Endothelial cell of umbilical vein (primary cell): ENCODE data around the gene PKP3.

Experiments used
- CTCF ChIP-seq, 2 donors: IDR thresholded peaks; 1 replicate in 1 of 2; 2 replicates in 1 of 2; pipeline ENCODE4 v1.5.1; 2011; ENCODE audit warnings: low read length in 2 of 2, mild to moderate bottlenecking in 2 of 2, moderate library complexity in 2 of 2, control low read depth in 1 of 2, inconsistent platforms in 1 of 2, low read depth in 1 of 2; ENCODE audit not compliant: insufficient read depth in 1 of 2; ENCODE audit errors: extremely low read depth in 1 of 2
- EZH2 ChIP-seq: IDR thresholded peaks from 2 replicates; pipeline ENCODE4 v1.6.1; 2012; ENCODE audit warnings: borderline replicate concordance, low read depth, mild to moderate bottlenecking, moderate library complexity, low read length, inconsistent platforms; ENCODE audit not compliant: severe bottlenecking
- POLR2A ChIP-seq: IDR thresholded peaks from 2 replicates; pipeline ENCODE4 v1.6.1; 2012; ENCODE audit warnings: low read depth, mild to moderate bottlenecking, control low read depth, low read length
- TF ChIP-seq, protein P1 (sequence below): IDR thresholded peaks from 2 replicates; pipeline ENCODE4 v1.6.1; 2011; ENCODE audit not compliant: insufficient read depth, insufficient read length

DNA sequence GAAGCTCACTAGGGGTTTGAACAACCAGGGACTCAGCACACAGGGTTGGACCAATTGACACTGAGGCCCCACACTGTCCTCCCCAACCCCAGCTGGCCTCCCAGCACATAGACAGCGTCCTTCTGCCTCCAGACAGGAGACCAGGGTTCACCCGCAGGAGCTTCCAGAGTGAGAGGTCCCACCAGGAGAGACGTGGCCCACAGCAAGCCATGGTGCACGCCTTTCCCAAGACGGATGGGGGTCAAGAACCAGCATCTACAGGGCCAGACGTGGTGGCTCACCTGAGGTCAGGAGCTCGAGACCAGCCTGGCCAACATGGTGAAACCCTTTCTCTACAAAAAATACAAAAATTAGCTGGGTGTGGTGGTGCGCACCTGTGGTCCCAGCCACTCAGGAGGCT lies 32.8 kb downstream of the PKP3 start:
- TF ChIP-seq CTCF (IDR thresholded peaks at IDR 0.05; ENCODE audit: extremely low read depth in 1 of 2, insufficient read depth in 1 of 2, low read depth in 1 of 2, low read length in 2 of 2) (no peak), POLR2A (no peak), EZH2 (no peak)
- TF ChIP-seq, protein P1, sequence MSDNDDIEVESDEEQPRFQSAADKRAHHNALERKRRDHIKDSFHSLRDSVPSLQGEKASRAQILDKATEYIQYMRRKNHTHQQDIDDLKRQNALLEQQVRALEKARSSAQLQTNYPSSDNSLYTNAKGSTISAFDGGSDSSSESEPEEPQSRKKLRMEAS = no peak
